ENCODE data around the gene JAZF1.

DNA sequence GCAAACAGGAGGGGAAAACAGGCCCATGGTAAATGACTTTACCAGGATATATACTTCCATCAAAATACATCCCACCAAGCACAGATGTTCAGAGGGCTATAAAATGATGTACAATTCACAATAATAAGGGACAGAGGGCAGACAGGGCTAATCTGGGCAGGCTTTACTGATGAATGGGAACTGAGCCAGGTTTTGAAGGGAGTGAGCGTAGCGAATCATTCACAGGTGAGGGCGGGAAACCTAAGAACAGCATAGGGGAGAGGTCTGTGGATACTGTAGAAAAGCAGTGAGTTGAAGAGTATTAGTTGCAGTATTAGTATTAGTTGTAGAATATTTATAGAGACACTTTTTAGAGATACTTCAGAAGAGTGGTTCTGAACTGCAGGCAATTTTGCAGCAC is 180.8 kb downstream of the JAZF1 start:
- TF ChIP-seq, protein P1, sequence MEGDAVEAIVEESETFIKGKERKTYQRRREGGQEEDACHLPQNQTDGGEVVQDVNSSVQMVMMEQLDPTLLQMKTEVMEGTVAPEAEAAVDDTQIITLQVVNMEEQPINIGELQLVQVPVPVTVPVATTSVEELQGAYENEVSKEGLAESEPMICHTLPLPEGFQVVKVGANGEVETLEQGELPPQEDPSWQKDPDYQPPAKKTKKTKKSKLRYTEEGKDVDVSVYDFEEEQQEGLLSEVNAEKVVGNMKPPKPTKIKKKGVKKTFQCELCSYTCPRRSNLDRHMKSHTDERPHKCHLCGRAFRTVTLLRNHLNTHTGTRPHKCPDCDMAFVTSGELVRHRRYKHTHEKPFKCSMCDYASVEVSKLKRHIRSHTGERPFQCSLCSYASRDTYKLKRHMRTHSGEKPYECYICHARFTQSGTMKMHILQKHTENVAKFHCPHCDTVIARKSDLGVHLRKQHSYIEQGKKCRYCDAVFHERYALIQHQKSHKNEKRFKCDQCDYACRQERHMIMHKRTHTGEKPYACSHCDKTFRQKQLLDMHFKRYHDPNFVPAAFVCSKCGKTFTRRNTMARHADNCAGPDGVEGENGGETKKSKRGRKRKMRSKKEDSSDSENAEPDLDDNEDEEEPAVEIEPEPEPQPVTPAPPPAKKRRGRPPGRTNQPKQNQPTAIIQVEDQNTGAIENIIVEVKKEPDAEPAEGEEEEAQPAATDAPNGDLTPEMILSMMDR (conservative IDR thresholded peaks at IDR 0.05), result no peak
- TF ChIP-seq EZH2 (IDR thresholded peaks at IDR 0.05; ENCODE audit: low read depth), result no peak

Measured in PC-9 (cell line).